ENCODE measurements around the gene BNIP1. TPM values are rescaled to one million over a fixed set of nuclear protein-coding genes. Genes with fewer than 3 reads are reported as not detected.
"Not testable (repeated sequence)": the region's sequence is repeated elsewhere in the genome, so short reads cannot be mapped to it uniquely, and the experiment has no call there.

The BNIP1 gene
- total RNA-seq, 2 donors from 2014 or later, result 6.8 to 7.3 TPM

DNA sequence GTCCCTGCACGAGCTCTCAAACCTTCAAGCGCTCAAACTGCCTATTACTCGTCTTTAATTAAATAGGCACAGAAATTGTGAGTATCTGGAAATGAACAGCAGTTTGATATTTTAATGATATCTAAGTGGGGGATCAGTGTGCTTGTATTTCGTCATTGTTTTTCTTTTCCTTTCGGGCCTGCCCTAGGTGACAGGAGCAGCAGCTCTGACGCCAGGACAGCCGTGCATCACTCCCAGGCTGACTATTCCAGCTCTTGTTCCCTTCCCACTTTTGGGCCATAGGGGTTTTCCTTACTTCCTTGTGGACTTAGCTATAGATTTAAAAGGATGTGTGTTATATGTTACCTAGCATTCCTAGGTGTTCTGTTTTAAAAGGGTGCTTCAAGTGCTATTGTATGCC lies 9.5 kb downstream of the BNIP1 start:
- Histone ChIP-seq H3K36me3 (ENCODE audit: control insufficient read depth, insufficient read depth, low read length) (peaks cover 10% of the 10 kb centered on the region), H3K27me3 (ENCODE audit: control insufficient read depth, insufficient read depth, low read length, poor library complexity, severe bottlenecking) (no peaks in the 10 kb centered on the region), H3K4me1 (ENCODE audit: control insufficient read depth, insufficient read depth, low read length) (no peaks in the 10 kb centered on the region), H3K9ac (ENCODE audit: extremely low read depth, low read length, poor library complexity, severe bottlenecking) (no peak overlapping the region), H3K4me3 (ENCODE audit: low read length) (no peak overlapping the region), H3K27ac (ENCODE audit: low read depth, low read length) (no peak overlapping the region), H3K9me3 (ENCODE audit: control insufficient read depth, low read length) (no peaks in the 10 kb centered on the region)
- DNase-seq, result no peak
- TF ChIP-seq, protein P1, sequence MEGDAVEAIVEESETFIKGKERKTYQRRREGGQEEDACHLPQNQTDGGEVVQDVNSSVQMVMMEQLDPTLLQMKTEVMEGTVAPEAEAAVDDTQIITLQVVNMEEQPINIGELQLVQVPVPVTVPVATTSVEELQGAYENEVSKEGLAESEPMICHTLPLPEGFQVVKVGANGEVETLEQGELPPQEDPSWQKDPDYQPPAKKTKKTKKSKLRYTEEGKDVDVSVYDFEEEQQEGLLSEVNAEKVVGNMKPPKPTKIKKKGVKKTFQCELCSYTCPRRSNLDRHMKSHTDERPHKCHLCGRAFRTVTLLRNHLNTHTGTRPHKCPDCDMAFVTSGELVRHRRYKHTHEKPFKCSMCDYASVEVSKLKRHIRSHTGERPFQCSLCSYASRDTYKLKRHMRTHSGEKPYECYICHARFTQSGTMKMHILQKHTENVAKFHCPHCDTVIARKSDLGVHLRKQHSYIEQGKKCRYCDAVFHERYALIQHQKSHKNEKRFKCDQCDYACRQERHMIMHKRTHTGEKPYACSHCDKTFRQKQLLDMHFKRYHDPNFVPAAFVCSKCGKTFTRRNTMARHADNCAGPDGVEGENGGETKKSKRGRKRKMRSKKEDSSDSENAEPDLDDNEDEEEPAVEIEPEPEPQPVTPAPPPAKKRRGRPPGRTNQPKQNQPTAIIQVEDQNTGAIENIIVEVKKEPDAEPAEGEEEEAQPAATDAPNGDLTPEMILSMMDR (conservative IDR thresholded peaks at IDR 0.05), result no peak
- H3K4me3 Mint-ChIP-seq, result no peak overlapping the region
- peaks cover 38% of the 10 kb centered on the region for H3K36me3 Mint-ChIP-seq (ENCODE audit: low read depth)
- no peaks in the 10 kb centered on the region for H3K4me1 Mint-ChIP-seq
- no peak overlapping the region for H3K27ac Mint-ChIP-seq
- no peaks in the 10 kb centered on the region for H3K9me3 Mint-ChIP-seq
- no peaks in the 10 kb centered on the region for H3K27me3 Mint-ChIP-seq (ENCODE audit: insufficient read depth)
- WGBS, 2 experiments (ENCODE audit: insufficient coverage in 1 of 2, insufficient read length in 1 of 2), result 89 to 95% methylated on average over 5 to 7 of the region's 7 CpGs

DNA sequence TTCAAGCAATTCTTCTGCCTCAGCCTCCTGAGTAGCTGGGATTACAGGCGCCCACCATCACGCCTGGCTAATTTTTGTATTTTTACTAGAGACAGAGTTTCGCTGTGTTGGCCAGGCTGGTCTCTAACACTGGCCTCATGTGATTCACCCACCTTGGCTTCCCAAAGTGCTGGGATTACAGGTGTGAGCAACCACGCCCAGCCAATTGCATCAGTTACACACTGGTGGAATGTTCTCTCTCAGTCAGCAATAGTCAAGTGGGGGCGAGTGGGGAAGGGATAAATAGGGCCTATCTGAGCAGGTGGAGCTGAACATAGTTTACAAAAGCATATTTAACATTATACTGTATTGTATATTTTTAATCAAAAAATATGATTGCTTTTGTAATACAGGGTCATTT lies 10.3 kb downstream of the BNIP1 start:
- peaks cover 30% of the 10 kb centered on the region for H3K36me3 Mint-ChIP-seq (ENCODE audit: low read depth)
- H3K27me3 ChIP-seq (ENCODE audit: control insufficient read depth, insufficient read depth, low read length, poor library complexity, severe bottlenecking); H3K4me3 ChIP-seq (ENCODE audit: low read length); H3K36me3 ChIP-seq (ENCODE audit: control insufficient read depth, insufficient read depth, low read length); H3K27me3 Mint-ChIP-seq (ENCODE audit: insufficient read depth); H3K9me3 ChIP-seq (ENCODE audit: control insufficient read depth, low read length); H3K4me1 ChIP-seq (ENCODE audit: control insufficient read depth, insufficient read depth, low read length); H3K4me1 Mint-ChIP-seq; H3K4me3 Mint-ChIP-seq; H3K27ac Mint-ChIP-seq; H3K27ac ChIP-seq (ENCODE audit: low read depth, low read length); H3K9ac ChIP-seq (ENCODE audit: extremely low read depth, low read length, poor library complexity, severe bottlenecking); H3K9me3 Mint-ChIP-seq; DNase-seq: not testable (repeated sequence)
- 84 to 94% methylated on average over 3 to 5 of the region's 5 CpGs for WGBS, 2 experiments (ENCODE audit: insufficient coverage in 1 of 2, insufficient read length in 1 of 2)

- Mint-ChIP-seq H3K9me3 (no peaks in the 10 kb centered on the region), H3K4me1 (no peaks in the 10 kb centered on the region), H3K27me3 (ENCODE audit: insufficient read depth) (no peaks in the 10 kb centered on the region), H3K4me3 (no peak overlapping the region), H3K36me3 (ENCODE audit: low read depth) (peaks cover 24% of the 10 kb centered on the region), H3K27ac (no peak overlapping the region)
- Histone ChIP-seq H3K9ac (ENCODE audit: extremely low read depth, low read length, poor library complexity, severe bottlenecking) (no peak overlapping the region), H3K27me3 (ENCODE audit: control insufficient read depth, insufficient read depth, low read length, poor library complexity, severe bottlenecking) (no peaks in the 10 kb centered on the region), H3K27ac (ENCODE audit: low read depth, low read length) (no peak overlapping the region), H3K4me1 (ENCODE audit: control insufficient read depth, insufficient read depth, low read length) (no peaks in the 10 kb centered on the region), H3K36me3 (ENCODE audit: control insufficient read depth, insufficient read depth, low read length) (peaks cover 16% of the 10 kb centered on the region), H3K9me3 (ENCODE audit: control insufficient read depth, low read length) (no peaks in the 10 kb centered on the region), H3K4me3 (ENCODE audit: low read length) (no peak overlapping the region)
- 50% methylated on average over 2 of the region's 2 CpGs; no CpG with 5 or more reads in 1 of the 2 experiments for WGBS, 2 experiments (ENCODE audit: insufficient coverage in 1 of 2, insufficient read length in 1 of 2)
- TF ChIP-seq, protein P1 (conservative IDR thresholded peaks at IDR 0.05), result no peak
- no peak for DNase-seq
These were observed 11.6 kb downstream of the BNIP1 start for GRCh38 chr5:173155912-173156311.

DNA sequence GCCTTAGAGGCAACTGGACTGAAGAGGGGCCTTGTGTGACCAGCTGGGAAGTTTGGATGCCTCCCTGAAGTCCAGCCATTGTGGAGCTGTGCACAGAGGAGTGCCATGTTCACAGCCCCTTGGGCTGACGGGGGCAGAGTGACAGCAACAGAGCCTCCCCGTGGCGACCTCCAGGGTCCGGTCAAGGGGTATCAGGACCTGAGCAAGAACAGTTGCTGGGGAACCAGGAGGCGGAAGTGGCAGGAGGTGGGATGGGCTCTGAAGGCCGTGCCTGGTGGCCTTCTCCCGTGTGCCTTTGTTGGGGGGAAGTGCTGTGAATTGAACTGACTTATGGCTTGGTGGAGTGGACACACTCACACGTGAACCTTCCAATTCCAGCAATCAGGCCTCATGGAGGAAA lies 14.0 kb downstream of the BNIP1 start:
- no peak overlapping the region for H3K27ac ChIP-seq (ENCODE audit: low read depth, low read length)
- no peak overlapping the region for H3K4me3 ChIP-seq (ENCODE audit: low read length)
- H3K9me3 ChIP-seq (ENCODE audit: control insufficient read depth, low read length), result no peaks in the 10 kb centered on the region
- TF ChIP-seq, protein P1 (conservative IDR thresholded peaks at IDR 0.05), result no peak
- H3K9ac ChIP-seq (ENCODE audit: extremely low read depth, low read length, poor library complexity, severe bottlenecking), result no peak overlapping the region
- DNase-seq, result no peak
- H3K36me3 ChIP-seq (ENCODE audit: control insufficient read depth, insufficient read depth, low read length), result peaks cover 19% of the 10 kb centered on the region
- no peaks in the 10 kb centered on the region for H3K4me1 ChIP-seq (ENCODE audit: control insufficient read depth, insufficient read depth, low read length)
- no peak overlapping the region for H3K4me3 Mint-ChIP-seq
- WGBS, 2 experiments (ENCODE audit: insufficient coverage in 1 of 2, insufficient read length in 1 of 2), result 92 to 93% methylated on average over 4 to 8 of the region's 8 CpGs
- no peaks in the 10 kb centered on the region for H3K4me1 Mint-ChIP-seq
- H3K9me3 Mint-ChIP-seq, result no peaks in the 10 kb centered on the region
- H3K27ac Mint-ChIP-seq, result no peak overlapping the region
- H3K27me3 ChIP-seq (ENCODE audit: control insufficient read depth, insufficient read depth, low read length, poor library complexity, severe bottlenecking), result no peaks in the 10 kb centered on the region
- H3K27me3 Mint-ChIP-seq (ENCODE audit: insufficient read depth), result no peaks in the 10 kb centered on the region
- H3K36me3 Mint-ChIP-seq (ENCODE audit: low read depth), result peaks cover 18% of the 10 kb centered on the region

Data from endodermal cell (in vitro differentiated cells).